Fibroblast of skin of back (primary cell): ENCODE measurements around the gene DSCAML1.
"Not testable (repeated sequence)": the region's sequence is repeated elsewhere in the genome, so short reads cannot be mapped to it uniquely, and the experiment has no call there.

Experiments used
- DNase-seq: peaks from one replicate; pipeline ENCODE4 v3.0.0-alpha.2; 2013

DSCAML1 gene

GRCh38 chr11:117817368-117818040 lies 20.5 kb upstream of the DSCAML1 start:
- DNase-seq, result peak; percentile 70

GRCh38 chr11:117816846-117817367 lies 19.9 kb upstream of the DSCAML1 start:
- no peak for DNase-seq

GRCh38 chr11:117816151-117816741 lies 19.2 kb upstream of the DSCAML1 start:
- peak; percentile 83 for DNase-seq

GRCh38 chr11:117815262-117815803 lies 18.3 kb upstream of the DSCAML1 start:
- no peak for DNase-seq

- DNase-seq, result no peak
These were observed 17.8 kb upstream of the DSCAML1 start for GRCh38 chr11:117814766-117815261.

- DNase-seq, result no peak
These were observed 17.3 kb upstream of the DSCAML1 start for GRCh38 chr11:117814204-117814765.

GRCh38 chr11:117810056-117810451 lies 13.0 kb upstream of the DSCAML1 start:
- DNase-seq, result not testable (repeated sequence)

- DNase-seq, result peak; percentile 67
These were observed 12.4 kb upstream of the DSCAML1 start for GRCh38 chr11:117809236-117810055.

GRCh38 chr11:117808784-117809183 lies 11.8 kb upstream of the DSCAML1 start:
- DNase-seq, result no peak

GRCh38 chr11:117807482-117808327 lies 10.7 kb upstream of the DSCAML1 start:
- DNase-seq, result peak; percentile 57

- DNase-seq, result no peak
These were observed 9.8 kb upstream of the DSCAML1 start for GRCh38 chr11:117806846-117807245.

- DNase-seq, result no peak
These were observed 8.0 kb upstream of the DSCAML1 start for GRCh38 chr11:117805045-117805444.

- no peak for DNase-seq
These were observed 6.9 kb upstream of the DSCAML1 start for GRCh38 chr11:117803896-117804295.

- DNase-seq, result no peak
These were observed 2.6 kb upstream of the DSCAML1 start for GRCh38 chr11:117799634-117800033.

- no peak for DNase-seq
These were observed 552 bp downstream of the DSCAML1 start for GRCh38 chr11:117796456-117796871.

GRCh38 chr11:117795638-117796455 lies 1.2 kb downstream of the DSCAML1 start:
- DNase-seq, result no peak

GRCh38 chr11:117794772-117795629 lies 2.0 kb downstream of the DSCAML1 start:
- no peak for DNase-seq

- DNase-seq, result no peak
These were observed 2.9 kb downstream of the DSCAML1 start for GRCh38 chr11:117794135-117794534.

GRCh38 chr11:117793583-117793982 lies 3.4 kb downstream of the DSCAML1 start:
- DNase-seq, result no peak

- DNase-seq, result no peak
These were observed 4.0 kb downstream of the DSCAML1 start for GRCh38 chr11:117792992-117793391.
